ENCODE measurements around the gene CARD9.
"Not testable (repeated sequence)": the region's sequence is repeated elsewhere in the genome, so short reads cannot be mapped to it uniquely, and the experiment has no call there.

CARD9 gene

DNA sequence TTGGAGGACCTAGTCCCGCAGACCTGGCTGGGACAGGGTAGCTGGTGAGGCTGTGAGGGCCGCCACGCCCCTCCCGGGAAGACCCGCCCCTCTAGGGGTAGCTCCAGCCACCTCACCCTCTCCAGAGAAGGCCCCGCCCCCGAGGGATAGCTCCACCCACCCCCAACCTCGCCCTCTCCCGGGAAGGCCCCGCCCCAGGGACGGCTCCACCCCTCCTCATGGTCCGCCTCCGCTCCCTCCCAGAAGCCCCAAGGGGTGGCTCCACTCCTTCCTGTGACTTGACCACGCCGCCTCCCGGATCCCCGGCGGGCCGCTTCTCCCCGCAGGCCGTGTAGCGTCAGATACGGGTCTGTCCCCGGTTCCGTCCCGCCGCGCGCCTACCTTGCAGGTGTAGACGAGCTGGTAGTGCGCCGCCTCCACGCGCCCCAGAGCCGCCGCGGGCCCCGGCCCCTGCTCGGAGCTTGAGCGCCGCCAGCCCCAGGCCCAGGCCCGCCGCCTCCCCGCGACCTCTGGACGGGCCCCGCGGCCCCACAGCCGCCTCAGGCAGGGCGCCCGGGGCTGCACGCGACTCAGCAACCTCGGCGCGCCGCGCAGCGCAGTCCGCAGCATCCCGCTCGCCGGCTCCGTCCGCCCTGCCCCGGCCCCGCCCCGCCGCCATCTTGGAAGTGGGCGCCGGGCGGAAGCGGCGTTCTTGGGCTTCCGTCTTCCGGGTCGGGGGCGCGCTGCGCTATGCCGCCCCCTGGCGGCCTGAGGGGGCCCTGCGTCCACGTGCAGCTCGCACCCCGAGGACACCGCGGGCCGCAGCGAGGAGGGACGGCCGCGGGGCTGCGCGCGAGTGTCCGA is 10.1 kb downstream of the CARD9 start, which contains the start of gene DNLZ:
DNLZ (minus strand) TSS at position 639 of the 843 bp plus-strand sequence; CDS start at position 609, 30 bp downstream.
- DNase-seq: peak; percentile 94

DNA sequence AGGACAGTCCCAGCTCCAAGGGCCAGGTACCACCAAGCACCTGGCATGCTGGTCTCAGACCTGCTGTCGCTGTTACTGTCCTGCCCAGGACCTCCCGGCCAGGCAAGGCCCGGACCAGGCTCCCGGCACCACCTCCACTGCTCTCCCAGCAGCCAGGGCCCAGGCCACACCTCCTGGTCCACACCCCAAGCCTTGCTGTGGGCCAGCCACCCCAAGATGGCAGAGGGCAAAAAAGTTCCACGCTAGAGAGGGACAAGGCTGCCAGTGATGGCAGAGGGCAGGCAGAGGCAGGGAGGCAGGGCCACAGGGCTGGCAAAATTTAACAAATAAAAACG is 11.1 kb downstream of the CARD9 start:
- DNase-seq: no peak

DNA sequence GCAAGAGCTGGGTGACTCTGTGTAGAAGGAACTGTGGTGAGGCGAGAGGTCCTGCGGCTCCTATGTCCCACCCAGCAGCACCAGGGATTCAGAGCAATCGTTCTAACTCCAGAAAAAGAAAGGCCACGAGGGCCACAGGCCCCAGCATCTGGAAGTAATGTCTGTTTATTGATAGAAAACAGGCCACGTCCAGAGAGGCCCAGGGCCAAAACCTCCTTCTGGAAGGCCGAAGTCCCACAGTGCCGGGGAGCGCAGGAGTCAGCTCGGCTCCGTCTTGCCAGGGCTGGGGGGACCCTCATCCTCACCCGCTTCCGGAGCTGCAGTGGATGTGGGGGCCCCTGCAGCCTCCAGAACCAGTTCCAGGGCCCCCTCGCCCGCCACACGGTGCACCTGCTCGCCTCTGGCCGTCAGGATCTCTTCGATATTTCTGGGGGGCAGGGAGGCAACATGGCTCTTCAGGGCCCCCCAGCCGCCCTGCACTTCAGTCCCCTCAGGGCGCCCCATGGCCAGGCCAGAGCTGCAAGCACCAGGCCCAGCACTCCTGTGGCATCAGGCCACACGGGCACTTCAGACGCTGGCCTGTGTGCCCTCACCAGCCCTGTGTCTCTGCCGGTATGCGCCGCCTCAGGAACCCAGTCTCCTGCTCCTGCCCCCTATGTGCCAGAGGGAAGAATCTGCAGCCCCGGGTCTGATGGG is 11.6 kb downstream of the CARD9 start:
- DNase-seq: no peak

DNA sequence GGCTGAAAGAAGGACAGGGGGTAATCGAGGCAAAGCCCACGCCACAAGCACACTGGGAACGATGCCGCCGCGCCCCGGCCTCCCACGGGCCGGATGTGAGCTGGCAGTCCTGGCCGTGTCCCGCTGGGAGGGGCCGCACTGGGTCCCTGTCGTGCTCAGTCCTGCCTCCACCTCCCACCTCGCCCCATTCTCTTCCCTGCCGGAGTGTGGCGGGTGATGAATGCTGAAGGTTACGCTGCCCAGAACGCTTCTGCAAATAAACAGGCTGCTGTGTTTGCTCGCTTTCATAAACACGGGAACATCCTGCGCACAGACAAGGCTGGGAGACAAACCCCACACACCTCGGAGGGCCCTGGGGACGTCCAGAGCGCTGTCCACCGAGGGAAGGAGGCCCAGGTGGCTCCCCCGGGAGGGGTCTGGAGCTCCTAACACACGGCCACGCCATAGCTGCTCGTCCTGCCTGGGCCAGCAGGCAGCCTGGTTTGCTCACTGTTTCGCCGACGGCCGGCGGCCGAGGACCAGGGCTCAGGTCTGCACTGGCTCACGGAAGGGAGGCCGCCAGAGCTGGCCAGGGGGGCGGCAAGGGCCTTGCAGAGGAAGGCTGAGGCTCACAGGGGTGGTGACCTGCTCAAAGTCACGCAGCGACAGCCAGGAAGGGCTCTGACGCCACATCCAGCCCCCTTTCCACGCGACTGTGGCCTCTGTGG is 12.3 kb downstream of the CARD9 start:
- DNase-seq: no peak

DNA sequence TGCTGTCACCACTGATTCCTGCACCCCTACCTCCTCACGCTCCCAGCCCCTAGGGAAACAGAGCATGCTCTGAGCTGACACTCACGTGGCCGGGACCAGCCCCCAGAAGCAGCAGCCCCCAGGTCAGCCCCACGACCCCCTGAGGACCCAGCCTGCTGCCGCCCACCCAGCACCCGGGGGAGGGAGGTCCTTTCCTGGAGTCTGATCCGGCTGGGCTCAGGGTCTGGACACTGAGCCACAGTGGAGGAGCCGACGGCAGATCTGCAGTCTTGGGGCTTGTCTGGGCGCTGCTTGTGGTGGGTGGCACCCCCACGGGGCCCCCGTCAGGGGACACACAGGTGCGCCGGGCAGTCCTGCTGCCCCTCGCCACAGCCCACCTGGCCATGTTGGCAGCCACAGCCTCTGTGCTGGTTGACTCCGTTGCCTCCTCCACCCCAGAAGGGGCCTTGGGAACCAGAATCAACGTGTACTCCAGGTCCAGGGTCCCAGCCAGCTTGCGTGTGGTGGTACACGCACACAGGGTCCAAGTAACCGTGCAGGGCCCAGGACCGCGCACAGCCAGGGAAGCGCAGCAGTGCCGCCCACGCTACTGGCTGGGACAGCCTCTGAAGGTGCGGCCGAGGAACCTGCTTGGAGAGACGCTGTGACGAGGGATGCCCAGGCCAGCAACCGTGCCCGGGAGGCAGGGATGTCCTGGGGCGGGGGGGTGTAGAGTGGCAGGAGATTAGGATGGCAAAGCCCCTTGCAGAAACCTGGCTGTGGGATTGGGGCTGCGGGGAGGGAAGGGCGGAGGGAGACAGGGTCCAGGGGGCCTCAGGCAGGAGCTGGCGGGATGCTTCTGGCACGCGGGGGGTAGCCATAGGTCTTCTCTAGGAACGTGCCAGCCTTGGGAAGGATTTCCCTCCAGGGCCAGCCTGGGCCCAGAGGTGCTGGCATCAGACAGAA is 13.4 kb downstream of the CARD9 start:
- no peak for DNase-seq

DNA sequence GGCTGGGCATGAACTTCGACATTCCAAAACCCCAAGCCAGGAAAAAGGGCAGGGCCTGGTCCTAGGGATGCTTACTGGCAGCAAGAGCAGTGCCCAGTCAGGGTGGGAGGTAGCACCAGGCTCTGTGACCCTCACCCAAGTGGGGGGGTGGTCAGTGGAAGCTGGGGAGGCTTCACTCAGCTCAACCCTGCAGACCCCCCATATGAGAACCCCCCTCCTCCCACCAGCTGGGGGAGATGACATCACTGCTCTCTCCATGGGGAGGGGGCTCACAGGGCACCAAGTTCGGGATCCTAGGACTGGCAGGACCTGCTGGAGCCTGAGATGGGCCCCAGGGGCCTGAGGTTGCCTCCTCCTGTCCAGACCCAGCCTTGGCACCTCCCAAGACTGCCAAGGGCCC is 14.6 kb downstream of the CARD9 start:
- DNase-seq: no peak

DNA sequence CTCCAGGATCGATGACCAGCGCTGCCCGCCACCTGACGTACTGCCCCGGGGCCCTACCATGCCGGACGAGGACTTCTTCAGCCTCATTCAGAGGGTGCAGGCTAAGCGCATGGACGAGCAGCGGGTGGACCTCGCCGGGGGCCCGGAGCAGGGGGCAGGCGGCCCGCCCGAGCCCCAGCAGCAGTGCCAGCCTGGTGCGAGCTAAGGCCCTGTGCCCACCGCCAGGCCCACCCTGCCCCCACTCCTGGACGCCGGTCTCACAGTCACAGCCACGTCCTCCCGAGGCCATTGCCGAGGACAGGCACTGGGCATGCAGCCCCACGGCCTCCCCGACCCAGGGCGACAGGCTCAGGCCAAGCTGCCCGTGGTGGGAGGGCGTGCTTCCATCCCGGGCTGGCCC is 15.5 kb downstream of the CARD9 start:
- no peak for DNase-seq

DNA sequence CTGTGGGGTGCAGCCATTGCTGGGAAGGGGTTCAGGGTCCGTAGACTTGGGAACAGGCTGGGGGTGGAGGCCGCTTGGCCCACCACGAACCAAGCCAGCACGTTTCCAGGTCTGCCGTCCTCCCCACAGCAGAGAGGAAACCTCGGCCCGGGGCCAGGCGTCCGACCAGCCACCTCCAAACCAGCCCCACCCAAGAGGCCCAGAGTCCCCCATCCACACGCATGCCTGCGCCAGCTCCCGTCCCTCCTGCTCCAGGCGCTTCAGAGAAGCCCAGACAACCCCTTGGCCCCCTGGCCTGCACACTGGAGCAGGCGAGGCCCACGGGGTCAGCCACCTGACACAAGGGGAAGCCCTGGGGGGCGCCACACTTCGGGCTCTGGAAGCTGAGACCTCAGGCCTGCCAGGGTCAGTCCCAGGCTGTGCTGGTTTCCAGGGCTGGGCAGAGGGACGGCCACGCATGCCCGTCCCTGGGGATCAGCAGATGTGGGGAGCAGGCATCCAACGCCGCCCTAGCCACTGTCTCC is 16.2 kb downstream of the CARD9 start:
- no peak for DNase-seq

DNA sequence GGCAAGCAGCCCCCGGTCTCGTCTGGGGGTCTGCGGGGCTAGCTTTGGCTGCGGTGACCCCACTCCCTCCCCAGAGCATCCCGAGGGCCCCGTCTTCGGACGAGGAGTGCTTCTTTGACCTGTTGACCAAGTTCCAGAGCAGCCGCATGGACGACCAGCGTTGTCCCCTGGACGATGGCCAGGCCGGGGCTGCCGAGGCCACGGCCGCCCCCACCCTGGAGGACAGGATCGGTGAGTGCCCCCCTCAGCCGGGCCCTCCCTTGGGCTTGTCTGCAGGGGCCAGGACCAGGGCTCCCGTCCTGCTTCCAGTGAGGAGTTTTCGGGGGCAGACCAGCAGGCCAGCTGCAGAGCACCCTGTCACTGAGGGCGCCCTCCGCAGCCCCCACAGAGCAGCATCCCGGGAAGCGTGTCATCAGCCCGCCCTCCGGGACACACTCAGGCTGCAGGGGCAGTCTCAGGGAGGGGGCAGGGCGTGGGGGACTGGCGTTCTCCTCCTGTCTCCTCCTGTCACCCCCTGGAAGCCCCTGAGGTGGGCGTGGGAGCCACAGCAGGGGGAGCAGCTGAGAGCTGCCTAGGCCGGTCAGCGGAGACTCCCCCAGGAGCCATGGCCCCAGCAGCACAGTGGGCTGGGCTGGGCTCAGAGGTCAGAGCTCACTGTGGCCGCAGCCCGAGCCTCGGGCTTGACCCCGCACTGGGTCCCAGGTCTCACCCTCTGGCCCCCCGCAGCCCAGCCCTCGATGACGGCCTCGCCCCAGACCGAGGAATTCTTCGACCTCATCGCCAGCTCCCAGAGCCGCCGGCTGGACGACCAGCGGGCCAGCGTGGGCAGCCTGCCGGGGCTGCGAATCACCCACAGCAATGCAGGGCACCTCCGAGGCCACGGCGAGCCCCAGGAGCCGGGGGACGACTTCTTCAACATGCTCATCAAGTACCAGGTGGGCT is 17.6 kb downstream of the CARD9 start:
- no peak for DNase-seq

DNA sequence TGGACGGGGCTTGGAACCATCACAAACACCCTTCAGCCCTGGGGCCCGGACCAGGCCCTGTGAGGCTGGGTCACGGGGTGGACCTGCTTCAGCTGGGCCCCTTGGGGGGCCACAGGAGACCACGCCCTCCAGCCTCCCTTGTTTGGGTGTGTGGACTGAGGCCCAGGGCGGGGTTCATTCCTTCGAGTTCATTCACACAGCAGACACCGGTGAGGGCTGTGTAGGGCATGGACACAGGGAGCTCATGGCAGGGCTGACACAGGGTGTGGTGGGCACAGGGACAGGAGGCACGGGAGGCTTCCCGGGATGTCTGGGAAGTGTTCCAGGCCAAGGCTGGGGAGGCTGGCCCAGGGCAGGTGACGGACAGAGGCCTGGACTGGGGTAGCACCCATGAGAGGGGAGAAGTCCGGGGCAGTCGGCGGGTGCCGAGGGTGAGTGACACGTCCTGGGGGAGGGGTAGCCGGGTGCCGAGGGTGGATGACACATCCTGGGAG is 18.8 kb downstream of the CARD9 start:
- no peak for DNase-seq

DNA sequence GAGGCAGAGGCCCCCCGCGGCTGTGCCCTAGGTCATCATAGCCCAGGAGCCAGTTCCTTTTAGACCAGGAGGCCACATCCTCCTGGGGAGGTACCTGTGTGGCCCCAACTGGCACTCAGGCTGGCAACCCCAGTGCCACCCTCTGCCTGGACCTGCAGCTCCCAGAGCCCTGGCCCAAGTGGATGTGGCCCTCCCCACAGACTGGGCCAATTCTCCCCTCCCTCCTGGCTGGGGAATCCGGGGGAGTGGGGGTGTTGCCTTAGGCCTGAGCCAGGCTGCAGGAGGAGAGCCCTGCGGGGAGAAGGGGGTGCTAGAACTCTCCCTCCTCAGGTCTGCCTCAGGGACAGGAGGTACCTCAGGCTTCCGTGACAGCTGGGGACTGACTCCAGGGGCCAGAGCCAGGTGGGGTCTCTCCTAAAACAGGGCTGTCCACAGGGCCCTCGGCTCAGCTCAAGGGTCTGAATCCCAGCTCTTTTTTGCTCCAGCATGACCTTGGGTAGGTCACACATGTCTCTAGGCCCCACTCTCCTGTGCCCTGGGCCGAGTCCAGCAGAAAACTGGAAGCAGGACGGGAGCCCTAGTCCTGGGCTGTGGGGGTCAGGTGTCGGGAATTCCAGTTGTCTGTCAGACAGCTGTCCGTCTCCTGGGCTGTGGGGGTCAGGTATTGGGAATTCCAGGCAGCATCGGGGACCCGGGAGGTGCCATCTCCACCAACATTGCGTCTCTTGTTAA is 19.5 kb downstream of the CARD9 start:
- no peak for DNase-seq

DNA sequence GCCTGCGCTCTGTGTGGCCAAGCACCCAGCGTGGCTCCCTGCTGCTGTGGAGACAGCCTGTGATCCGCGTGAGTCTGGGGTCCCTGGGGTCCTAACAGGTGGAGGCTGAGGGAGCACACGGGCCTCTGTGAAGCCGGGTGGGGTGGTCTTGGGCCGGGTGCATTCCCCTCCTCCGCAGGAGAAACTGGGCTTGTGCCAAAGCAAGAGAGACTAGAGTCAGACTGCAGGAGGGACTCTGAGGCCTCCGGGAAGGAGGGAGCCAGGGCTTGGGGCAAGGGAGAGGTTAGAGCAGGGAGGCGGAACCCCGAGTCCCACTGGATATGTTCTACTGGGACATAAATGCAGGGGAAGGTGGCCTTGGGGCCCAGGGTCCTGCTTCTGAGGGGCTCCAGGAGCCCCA is 20.4 kb downstream of the CARD9 start:
- no peak for DNase-seq

DNA sequence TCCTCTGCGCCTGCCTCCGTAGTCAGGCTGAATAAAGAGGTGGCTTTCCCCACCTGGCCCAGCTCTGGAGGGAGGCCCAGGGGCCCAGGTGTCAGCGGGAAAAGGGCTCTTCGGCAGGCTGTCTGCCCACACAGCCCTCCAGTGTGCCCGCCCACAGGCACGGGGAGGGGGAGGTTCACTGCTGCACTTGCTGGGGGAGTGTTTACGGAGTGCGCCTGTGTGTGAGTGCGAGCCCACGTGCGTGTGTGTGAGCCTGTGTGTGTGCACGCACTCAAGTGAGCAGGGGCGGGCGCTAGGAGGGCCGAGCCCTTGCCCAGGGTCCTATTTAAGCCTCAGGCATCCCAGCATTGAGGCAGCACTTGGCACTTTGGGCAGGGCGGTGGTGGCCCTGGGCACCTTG is 20.8 kb downstream of the CARD9 start:
- DNase-seq: no peak

DNA sequence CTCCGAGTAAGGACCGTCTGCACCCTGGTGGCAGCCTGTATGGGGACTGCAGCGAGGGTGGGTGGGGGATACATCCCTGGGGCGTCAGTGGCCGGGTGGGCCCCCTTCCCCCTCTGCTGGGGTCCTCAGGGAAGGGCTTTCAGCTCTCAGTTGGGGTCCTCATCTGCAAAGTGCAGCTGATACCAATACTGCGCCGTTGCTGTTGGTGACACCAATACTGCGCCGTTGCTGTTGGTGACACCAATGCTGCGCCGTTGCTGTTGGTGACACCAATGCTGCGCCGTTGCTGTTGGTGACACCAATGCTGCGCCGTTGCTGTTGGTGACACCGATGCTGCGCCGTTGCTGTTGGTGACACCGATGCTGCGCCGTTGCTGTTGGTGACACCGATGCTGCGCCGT is 21.6 kb downstream of the CARD9 start:
- DNase-seq: not testable (repeated sequence)

DNA sequence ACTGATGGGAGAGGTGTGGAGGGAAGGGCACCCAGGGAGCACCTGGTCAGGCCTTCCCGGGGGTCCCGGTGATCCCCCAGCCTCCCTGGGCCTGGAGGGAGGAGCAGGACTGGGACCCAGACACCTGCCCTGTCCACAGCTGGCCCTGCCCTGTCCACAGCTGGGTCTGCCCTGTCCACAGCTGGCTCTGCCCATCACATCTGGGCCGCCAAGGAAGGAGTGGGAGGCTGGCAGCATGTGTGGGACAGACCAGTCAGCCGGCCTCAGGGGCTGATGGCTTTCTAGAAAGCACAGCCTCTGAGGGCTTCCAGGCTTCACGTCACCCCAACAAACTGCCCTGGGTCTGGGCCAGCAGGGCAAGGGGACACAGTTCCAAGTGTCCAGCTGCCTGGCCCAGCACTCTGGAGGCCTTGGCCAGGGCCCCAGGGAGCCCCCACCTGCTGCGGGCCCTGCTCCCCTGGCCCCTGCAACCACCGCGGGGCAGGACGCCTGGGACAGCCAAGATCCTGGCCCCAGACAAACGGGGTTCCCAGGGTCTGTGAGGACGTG is 22.1 kb downstream of the CARD9 start:
- no peak for DNase-seq

DNA sequence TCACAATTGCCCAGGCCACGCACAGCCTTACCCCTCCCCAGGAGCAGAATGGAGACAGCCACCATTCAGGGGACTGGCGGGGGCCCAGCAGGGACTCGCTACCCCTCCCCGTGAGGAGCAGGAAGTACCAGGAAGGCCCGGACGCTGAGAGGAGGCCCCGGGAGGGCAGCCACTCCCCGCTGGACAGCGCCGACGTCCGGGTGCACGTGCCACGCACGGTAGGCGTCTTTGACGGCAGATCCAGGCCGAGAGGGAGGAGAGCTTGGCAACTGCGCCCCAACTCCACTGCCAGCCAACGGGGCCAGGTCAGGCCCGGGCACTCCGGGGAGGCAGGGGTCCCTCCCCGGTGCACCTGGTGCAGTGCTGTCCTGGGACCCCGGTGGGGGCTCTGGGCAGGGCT is 23.9 kb downstream of the CARD9 start:
- DNase-seq: no peak

DNA sequence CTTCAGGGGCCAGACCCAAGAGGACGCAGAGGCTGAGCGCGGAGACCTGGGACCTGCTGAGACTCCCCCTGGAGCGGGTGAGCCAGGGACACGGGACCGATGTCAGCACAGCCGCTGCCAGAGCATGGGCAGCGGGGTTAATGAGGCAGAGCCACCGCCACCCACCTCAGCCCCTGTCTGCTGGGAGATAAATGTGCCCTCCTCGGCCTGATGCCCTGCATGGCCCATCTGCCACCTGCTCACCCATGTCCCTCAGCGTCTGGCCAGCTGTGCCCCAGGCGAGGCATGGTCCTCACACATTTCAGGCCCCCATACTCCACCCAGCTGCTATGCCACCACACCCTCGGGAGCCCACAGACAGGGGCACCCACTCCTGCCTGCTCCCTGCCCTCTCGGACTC is 24.8 kb downstream of the CARD9 start:
- no peak for DNase-seq

DNA sequence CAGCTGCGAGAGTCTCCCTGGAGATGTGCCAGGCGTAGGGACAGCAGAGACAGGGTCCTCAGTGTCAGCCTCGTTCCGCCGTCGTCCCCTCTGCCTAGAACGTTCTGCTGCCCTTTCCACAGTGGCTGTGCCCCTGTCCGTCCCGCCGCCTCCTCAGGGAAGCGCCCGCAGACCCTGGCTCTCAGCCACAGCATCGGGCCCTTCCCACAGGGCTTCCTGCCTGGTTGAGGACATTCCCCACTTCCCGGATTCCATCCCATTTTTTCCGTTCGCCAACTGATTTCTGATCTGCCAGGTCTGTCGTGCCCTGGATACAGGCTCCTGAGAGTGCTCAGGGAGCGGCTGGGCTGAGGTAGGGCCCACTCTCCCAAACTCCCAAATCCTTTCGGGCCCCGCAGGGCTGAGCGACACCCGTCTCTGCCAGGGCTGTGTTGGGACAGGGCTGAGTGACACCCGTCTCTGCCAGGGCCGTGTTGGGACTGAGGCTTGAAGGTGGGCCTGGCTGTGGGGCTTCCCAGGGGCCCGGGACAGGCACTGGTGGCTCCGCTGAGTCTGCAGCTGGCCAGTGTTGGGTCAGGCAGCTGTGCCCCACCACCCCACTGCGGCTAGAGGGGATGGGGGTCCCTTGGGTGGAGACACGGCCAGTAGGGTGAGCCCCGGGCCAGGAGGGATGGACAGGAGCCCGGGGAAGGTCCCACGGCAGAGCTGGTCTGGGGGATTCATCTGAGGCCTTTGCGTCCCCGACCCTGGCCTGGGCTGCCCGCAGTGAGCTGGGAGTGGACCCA is 25.8 kb downstream of the CARD9 start:
- no peak for DNase-seq

DNA sequence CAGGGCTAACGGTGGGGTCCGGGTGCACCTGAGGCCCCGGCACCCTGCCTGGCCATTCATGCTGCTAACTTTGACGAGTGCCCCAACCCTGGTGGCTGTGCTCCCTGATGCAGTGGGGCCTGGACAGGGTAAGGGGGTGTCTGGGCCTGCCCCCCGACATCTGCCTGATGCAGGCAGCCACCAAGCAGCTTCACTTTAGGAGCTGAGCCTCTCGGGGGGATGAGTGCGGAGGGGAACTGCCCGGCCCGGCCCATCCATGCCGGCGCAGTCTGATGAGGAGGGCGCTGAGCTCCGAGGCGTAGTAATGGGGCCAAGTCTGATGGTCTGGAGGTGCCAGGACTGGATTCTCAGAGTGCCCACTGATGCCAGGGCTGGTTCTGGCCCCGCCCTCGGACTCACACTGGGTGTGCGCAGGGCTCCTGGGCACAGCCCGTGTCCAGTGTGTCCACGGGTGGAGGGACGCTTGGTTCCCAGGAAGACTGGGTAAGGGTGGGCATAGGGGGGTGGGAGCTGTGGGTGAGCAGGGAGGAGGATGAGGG is 26.5 kb downstream of the CARD9 start:
- DNase-seq: no peak

All from activated CD8-positive, alpha-beta memory T cell treated with anti-CD3 and anti-CD28 coated beads, Interleukin-2, amount 50 U/mL, for 4 hours (primary cell).